Measurements from ENCODE around the gene MRGPRX3. TPM values are rescaled to one million over a fixed set of nuclear protein-coding genes. Genes with fewer than 3 reads are reported as not detected.

Gene MRGPRX3
- total and polyA plus RNA-seq, 8 donors, result not detected

DNA sequence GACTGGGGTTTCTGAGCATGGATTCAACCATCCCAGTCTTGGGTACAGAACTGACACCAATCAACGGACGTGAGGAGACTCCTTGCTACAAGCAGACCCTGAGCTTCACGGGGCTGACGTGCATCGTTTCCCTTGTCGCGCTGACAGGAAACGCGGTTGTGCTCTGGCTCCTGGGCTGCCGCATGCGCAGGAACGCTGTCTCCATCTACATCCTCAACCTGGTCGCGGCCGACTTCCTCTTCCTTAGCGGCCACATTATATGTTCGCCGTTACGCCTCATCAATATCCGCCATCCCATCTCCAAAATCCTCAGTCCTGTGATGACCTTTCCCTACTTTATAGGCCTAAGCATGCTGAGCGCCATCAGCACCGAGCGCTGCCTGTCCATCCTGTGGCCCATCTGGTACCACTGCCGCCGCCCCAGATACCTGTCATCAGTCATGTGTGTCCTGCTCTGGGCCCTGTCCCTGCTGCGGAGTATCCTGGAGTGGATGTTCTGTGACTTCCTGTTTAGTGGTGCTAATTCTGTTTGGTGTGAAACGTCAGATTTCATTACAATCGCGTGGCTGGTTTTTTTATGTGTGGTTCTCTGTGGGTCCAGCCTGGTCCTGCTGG, 4.9 kb downstream of the MRGPRX3 start:
- 85 to 91% methylated on average over 29 of the region's 29 CpGs for WGBS, 2 donors
- no peaks in the 10 kb centered on the region for H3K36me3 ChIP-seq
- H3K27me3 ChIP-seq, result no peaks in the 10 kb centered on the region
- H3K9me3 ChIP-seq, result no peaks in the 10 kb centered on the region
- intact Hi-C loops (cut with DNase I), result no loop called here
- no peak overlapping the region for H3K4me3 ChIP-seq
- TF ChIP-seq, protein P1, sequence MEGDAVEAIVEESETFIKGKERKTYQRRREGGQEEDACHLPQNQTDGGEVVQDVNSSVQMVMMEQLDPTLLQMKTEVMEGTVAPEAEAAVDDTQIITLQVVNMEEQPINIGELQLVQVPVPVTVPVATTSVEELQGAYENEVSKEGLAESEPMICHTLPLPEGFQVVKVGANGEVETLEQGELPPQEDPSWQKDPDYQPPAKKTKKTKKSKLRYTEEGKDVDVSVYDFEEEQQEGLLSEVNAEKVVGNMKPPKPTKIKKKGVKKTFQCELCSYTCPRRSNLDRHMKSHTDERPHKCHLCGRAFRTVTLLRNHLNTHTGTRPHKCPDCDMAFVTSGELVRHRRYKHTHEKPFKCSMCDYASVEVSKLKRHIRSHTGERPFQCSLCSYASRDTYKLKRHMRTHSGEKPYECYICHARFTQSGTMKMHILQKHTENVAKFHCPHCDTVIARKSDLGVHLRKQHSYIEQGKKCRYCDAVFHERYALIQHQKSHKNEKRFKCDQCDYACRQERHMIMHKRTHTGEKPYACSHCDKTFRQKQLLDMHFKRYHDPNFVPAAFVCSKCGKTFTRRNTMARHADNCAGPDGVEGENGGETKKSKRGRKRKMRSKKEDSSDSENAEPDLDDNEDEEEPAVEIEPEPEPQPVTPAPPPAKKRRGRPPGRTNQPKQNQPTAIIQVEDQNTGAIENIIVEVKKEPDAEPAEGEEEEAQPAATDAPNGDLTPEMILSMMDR (IDR thresholded peaks at IDR 0.05), result no peak
- FAIRE-seq, result no peak
- ATAC-seq, result no peak
- no peak for DNase-seq
- no peaks in the 10 kb centered on the region for H3K4me1 ChIP-seq
- no peak overlapping the region for H3K27ac ChIP-seq

DNA sequence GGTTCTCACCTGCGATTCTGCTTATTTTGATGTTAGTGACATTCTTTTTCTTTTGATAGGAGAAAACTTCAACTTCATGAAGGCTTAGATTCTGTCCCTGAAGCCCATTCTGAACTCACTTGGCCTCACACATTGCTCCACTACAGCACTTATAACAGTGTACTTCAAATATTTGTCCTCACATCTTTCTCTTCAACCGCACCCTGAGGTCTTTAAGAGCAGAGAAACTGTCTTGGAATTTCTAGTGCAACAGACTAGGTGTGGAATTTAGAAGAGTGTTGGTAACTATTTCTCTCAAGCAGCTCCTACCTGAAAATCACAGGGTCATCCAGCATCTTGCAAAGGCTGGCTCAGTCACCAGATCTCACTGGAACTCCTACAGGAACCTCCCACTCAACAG, 7.8 kb downstream of the MRGPRX3 start:
- intact Hi-C loops (cut with DNase I), result no loop called here
- 88 to 92% methylated on average over 2 of the region's 2 CpGs for WGBS, 2 donors
- H3K4me1 ChIP-seq, result no peaks in the 10 kb centered on the region
- ATAC-seq, result no peak
- DNase-seq, result no peak
- no peaks in the 10 kb centered on the region for H3K9me3 ChIP-seq
- FAIRE-seq, result no peak
- no peak overlapping the region for H3K27ac ChIP-seq
- no peaks in the 10 kb centered on the region for H3K27me3 ChIP-seq
- H3K4me3 ChIP-seq, result no peak overlapping the region
- H3K36me3 ChIP-seq, result no peaks in the 10 kb centered on the region
- TF ChIP-seq, protein P1 (IDR thresholded peaks at IDR 0.05), result no peak

DNA sequence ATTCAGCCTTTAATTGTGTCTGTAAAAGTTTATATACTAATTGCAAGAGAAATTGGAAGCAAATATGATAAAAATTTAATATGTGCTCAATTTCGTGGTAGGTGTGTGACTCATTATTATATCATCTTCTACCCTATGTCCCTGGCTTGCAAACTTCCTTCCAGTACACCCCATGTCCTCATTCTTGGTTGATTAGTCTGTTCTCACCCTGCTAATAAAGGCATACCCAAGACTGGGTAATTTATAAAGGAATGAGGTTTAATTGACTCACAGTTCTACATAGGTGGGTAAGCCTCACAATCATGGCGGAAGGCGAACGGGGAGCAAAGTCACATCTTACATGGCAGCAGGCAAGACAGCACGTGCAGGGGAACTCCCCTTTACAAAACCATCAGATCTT, 11.9 kb downstream of the MRGPRX3 start:
- H3K9me3 ChIP-seq, result no peaks in the 10 kb centered on the region
- intact Hi-C loops (cut with DNase I), result no loop called here
- WGBS, 2 donors, result 63 to 69% methylated on average over 5 of the region's 5 CpGs
- H3K27me3 ChIP-seq, result peaks cover 0 to 4% (median 0%) of the 10 kb centered on the region in 4 donors
- no peaks in the 10 kb centered on the region for H3K36me3 ChIP-seq
- no peak overlapping the region for H3K27ac ChIP-seq
- DNase-seq (no peak), ATAC-seq (no peak), FAIRE-seq (no peak)
- no peak overlapping the region for H3K4me3 ChIP-seq
- TF ChIP-seq, protein P1 (IDR thresholded peaks at IDR 0.05), result no peak
- no peaks in the 10 kb centered on the region for H3K4me1 ChIP-seq

DNA sequence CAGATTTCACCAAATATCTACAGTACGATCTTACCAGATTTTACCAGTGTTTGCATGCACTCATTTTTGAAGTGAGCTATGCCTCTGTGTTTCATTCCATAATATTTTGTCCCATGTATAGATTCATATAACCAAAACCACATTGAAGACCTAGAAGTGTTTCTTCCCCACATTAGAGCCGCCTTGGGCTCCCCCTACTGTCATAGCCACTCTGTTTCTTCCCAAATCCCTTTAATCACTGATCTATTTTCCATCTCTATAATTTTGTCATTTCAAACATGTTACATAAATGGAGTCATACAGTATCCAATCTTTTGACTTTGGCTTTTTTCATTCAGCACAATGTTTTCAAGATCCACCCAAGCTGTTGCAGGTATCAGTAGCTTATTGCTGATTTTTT, 12.7 kb downstream of the MRGPRX3 start:
- intact Hi-C loops (cut with DNase I), result no loop called here
- TF ChIP-seq, protein P1 (IDR thresholded peaks at IDR 0.05), result no peak

DNA sequence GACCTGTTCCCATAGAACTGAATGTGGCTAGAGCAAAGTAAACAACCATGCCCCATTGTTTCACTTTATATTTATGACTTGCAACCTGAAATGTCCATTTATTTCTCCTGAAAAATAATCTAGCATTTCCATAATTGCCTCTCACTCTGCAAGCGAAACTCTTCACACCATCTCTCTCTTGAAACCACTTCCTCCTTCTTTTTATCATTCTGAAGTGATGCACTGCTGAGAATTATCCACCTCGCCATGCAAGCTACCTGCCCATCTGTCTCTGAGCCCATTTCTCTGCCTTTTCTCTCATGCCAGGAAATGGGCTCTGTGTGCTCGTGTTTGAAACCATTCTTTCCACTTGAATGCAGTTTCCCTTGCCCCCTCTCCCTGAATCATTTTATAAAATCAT, 13.5 kb downstream of the MRGPRX3 start:
- DNase-seq, result no peak
- no peak for FAIRE-seq
- peaks cover 0 to 4% (median 0%) of the 10 kb centered on the region in 4 donors for H3K27me3 ChIP-seq
- WGBS, 2 donors, result 42 to 49% methylated on average over 3 of the region's 3 CpGs
- H3K9me3 ChIP-seq, result no peaks in the 10 kb centered on the region
- H3K27ac ChIP-seq, result no peak overlapping the region
- no peaks in the 10 kb centered on the region for H3K4me1 ChIP-seq
- TF ChIP-seq, protein P1 (IDR thresholded peaks at IDR 0.05), result no peak
- no peak overlapping the region for H3K4me3 ChIP-seq
- H3K36me3 ChIP-seq, result no peaks in the 10 kb centered on the region
- no peak for ATAC-seq
- intact Hi-C loops (cut with DNase I), result no loop called here

More for the DNA sequence above, 12.7 kb downstream of the MRGPRX3 start:
- no peaks in the 10 kb centered on the region for H3K36me3 ChIP-seq
- H3K27me3 ChIP-seq, result peaks cover 0 to 4% (median 0%) of the 10 kb centered on the region in 4 donors
- no peak overlapping the region for H3K4me3 ChIP-seq
- no peak for FAIRE-seq
- DNase-seq, result no peak
- no peak overlapping the region for H3K27ac ChIP-seq
- H3K4me1 ChIP-seq, result no peaks in the 10 kb centered on the region
- ATAC-seq, result no peak
- no peaks in the 10 kb centered on the region for H3K9me3 ChIP-seq
- 53 to 57% methylated on average over 2 of the region's 2 CpGs for WGBS, 2 donors

Measured in pancreas (tissue), 10 donors.